Naive thymus-derived CD4-positive, alpha-beta T cell (primary cell): ENCODE measurements around the gene IKZF1. TPM values are rescaled to one million over a fixed set of nuclear protein-coding genes. Genes with fewer than 3 reads are reported as not detected.

Experiments
- ATAC-seq: fragments of 150-1000 bp; cut with Tn5 transposase; 2 replicates; pipeline ENCODE4 v1.10.0; 2021; ENCODE audit warnings: mild to moderate bottlenecking, moderate library complexity
- CTCF ChIA-PET: fragments of 350-600 bp; sonication (Branson Sonifier 250); formaldehyde crosslinking; loops from one replicate; lab custom pipeline; 2021; ENCODE audit warnings: antibody characterized with exemption; lab: Charles Lee
- POLR2A ChIA-PET: fragments of 350-600 bp; sonication (Branson Sonifier 250); formaldehyde crosslinking; loops from one replicate; lab custom pipeline; 2021; ENCODE audit warnings: antibody characterized with exemption, inconsistent platforms; lab: Charles Lee
- DNase-seq, 9 donors: peaks; one replicate each; pipeline versions ENCODE4 v3.0.0 to v3.0.0-alpha.2; 2020 to 2022; ENCODE audit warnings: mixed read lengths in 1 of 9
- H3K27ac ChIP-seq: one replicate; pipeline ENCODE4 v1.7.0; 2013; ENCODE audit warnings: mild to moderate bottlenecking, low read depth, low read length, moderate library complexity
- H3K27me3 ChIP-seq, 2 donors: one replicate each; pipeline ENCODE4 v1.7.0; 2013; ENCODE audit warnings: low read length in 2 of 2, mild to moderate bottlenecking in 2 of 2, moderate library complexity in 2 of 2; ENCODE audit not compliant: control insufficient read depth in 2 of 2, insufficient read depth in 2 of 2
- H3K36me3 ChIP-seq, 3 experiments: 1 replicate in 2 of 3; 2 replicates in 1 of 3; pipeline ENCODE4 v1.7.0; 2013; ENCODE audit warnings: low read length in 3 of 3, mild to moderate bottlenecking in 3 of 3, moderate library complexity in 1 of 3; ENCODE audit not compliant: insufficient read depth in 3 of 3, control insufficient read depth in 2 of 3
- H3K4me1 ChIP-seq, 2 donors: one replicate each; pipeline ENCODE4 v1.7.0; 2013; ENCODE audit warnings: low read length in 2 of 2, mild to moderate bottlenecking in 2 of 2, moderate library complexity in 1 of 2; ENCODE audit not compliant: control insufficient read depth in 2 of 2, insufficient read depth in 2 of 2
- H3K4me3 ChIP-seq: 2 replicates; pipeline ENCODE4 v1.7.0; 2013; ENCODE audit warnings: mild to moderate bottlenecking, low read length
- H3K9me3 ChIP-seq, 3 experiments: 1 replicate in 2 of 3; 2 replicates in 1 of 3; pipeline ENCODE4 v1.7.0; 2013; ENCODE audit warnings: low read length in 3 of 3; ENCODE audit not compliant: control insufficient read depth in 2 of 3
- H3K27ac Mint-ChIP-seq, 9 donors: one replicate each; pipeline ENCODE4 v1.8.0; 2020 to 2022; ENCODE audit warnings: mixed read lengths in 9 of 9, mild to moderate bottlenecking in 8 of 9, moderate library complexity in 5 of 9, inconsistent platforms in 2 of 9
- H3K27me3 Mint-ChIP-seq, 5 donors: one replicate each; pipeline ENCODE4 v1.8.0; 2021 to 2022; ENCODE audit warnings: mixed read lengths in 5 of 5, mild to moderate bottlenecking in 1 of 5
- H3K36me3 Mint-ChIP-seq, 5 donors: one replicate each; pipeline ENCODE4 v1.8.0; 2020 to 2022; ENCODE audit warnings: mixed read lengths in 5 of 5, mild to moderate bottlenecking in 3 of 5, inconsistent platforms in 1 of 5
- H3K4me1 Mint-ChIP-seq, 7 donors: one replicate each; pipeline ENCODE4 v1.8.0; 2020 to 2022; ENCODE audit warnings: mixed read lengths in 7 of 7, mild to moderate bottlenecking in 3 of 7, inconsistent platforms in 1 of 7
- H3K4me3 Mint-ChIP-seq, 10 donors: one replicate each; pipeline ENCODE4 v1.8.0; 2020 to 2022; ENCODE audit warnings: mild to moderate bottlenecking in 10 of 10, mixed read lengths in 10 of 10, moderate library complexity in 6 of 10, inconsistent platforms in 2 of 10
- H3K9me3 Mint-ChIP-seq, 11 donors: one replicate each; pipeline ENCODE4 v1.8.0; 2020 to 2022; ENCODE audit warnings: mixed read lengths in 11 of 11, mild to moderate bottlenecking in 4 of 11, inconsistent platforms in 1 of 11, moderate library complexity in 1 of 11
- intact Hi-C, 2 donors: fragments of 100-400 bp; cut with micrococcal nuclease; formaldehyde crosslinking; loops; one replicate each; pipeline ENCODE4 v1.15.1; 2023
- polyA plus RNA-seq, 2 donors: library from polyadenylated mRNA; unstranded; fragments of 300-500 nt; fragmentation: Illumina TruSeq; gene quantifications; one replicate each; pipeline ENCODE4 v1.2.3, GENCODE V29; 2021
- total RNA-seq, 6 experiments: library from RNA in 5 of 6; stranded (reverse) in 5 of 6; gene quantifications; 1 replicate in 5 of 6; 2 replicates in 1 of 6; pipeline ENCODE4 v1.2.3 and lab custom pipeline; 2021 to 2026

The IKZF1 gene
- total and polyA plus RNA-seq, 7 experiments from 2014 or later, result 258 to 548 (median 434) TPM

DNA sequence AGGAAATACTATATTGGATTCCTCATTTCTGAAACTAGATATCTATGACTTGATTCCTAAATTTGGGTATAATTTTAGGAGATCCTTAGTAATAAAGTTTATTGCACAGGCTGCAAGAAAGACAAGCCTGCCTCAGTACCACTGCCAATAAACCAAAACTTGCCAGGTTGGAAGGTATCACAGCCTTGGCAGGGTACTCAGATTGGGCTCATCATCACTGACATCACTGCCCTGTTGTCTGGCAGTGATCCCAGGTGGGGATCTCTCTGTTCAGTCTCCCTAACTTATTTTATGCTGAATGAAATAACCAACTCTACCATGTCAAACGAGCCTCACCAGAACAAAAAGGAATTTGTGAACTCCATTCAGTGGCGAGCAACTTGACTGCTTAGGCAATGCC is 126.8 kb downstream of the IKZF1 start:
- no peaks in the 10 kb centered on the region for H3K4me1 ChIP-seq
- Mint-ChIP-seq H3K27ac (peak overlapping the region in 1 of 9 donors; percentile 36), H3K4me3 (no peak overlapping the region), H3K36me3 (peaks cover 0 to 4% (median 0%) of the 10 kb centered on the region in 5 donors), H3K4me1 (no peaks in the 10 kb centered on the region), H3K9me3 (no peaks in the 10 kb centered on the region), H3K27me3 (no peaks in the 10 kb centered on the region)
- H3K9me3 ChIP-seq, result no peaks in the 10 kb centered on the region
- no peak for DNase-seq
- ChIA-PET POLR2A (interaction anchor here (0.9 kb wide), 1 partner anchor 12 kb away, joined by 3 read pairs; no protein-coding TSS in a partner anchor), CTCF (no interaction called here)
- H3K27me3 ChIP-seq, result no peaks in the 10 kb centered on the region
- no peak overlapping the region for H3K27ac ChIP-seq
- no peak for ATAC-seq
- H3K4me3 ChIP-seq, result no peak overlapping the region
- intact Hi-C loops, result no loop called here
- H3K36me3 ChIP-seq, result no peaks in the 10 kb centered on the region

GRCh38 chr7:50431722-50432305 is 127.3 kb downstream of the IKZF1 start:
- H3K27me3 Mint-ChIP-seq, result no peaks in the 10 kb centered on the region
- H3K27ac Mint-ChIP-seq, result peak overlapping the region in 1 of 9 donors; percentile 36
- H3K4me3 ChIP-seq, result no peak overlapping the region
- ATAC-seq, result no peak
- intact Hi-C loops, result no loop called here
- DNase-seq, result no peak
- no peaks in the 10 kb centered on the region for H3K4me1 ChIP-seq
- H3K4me1 Mint-ChIP-seq, result peaks cover 0 to under 1% (median 0%) of the 10 kb centered on the region in 7 donors
- peaks cover 0 to 6% (median 2%) of the 10 kb centered on the region in 5 donors for H3K36me3 Mint-ChIP-seq
- ChIA-PET CTCF (interaction anchor here (1.6 kb wide), 1 partner anchor 289 kb away, joined by 6 read pairs; no protein-coding TSS in a partner anchor), POLR2A (interaction anchor here (0.6 kb wide), 1 partner anchor 52 kb away, joined by 3 read pairs; no protein-coding TSS in a partner anchor)
- H3K36me3 ChIP-seq, result no peaks in the 10 kb centered on the region
- no peak overlapping the region for H3K4me3 Mint-ChIP-seq
- no peaks in the 10 kb centered on the region for H3K9me3 ChIP-seq
- no peaks in the 10 kb centered on the region for H3K27me3 ChIP-seq
- H3K9me3 Mint-ChIP-seq, result no peaks in the 10 kb centered on the region
- no peak overlapping the region for H3K27ac ChIP-seq

DNA sequence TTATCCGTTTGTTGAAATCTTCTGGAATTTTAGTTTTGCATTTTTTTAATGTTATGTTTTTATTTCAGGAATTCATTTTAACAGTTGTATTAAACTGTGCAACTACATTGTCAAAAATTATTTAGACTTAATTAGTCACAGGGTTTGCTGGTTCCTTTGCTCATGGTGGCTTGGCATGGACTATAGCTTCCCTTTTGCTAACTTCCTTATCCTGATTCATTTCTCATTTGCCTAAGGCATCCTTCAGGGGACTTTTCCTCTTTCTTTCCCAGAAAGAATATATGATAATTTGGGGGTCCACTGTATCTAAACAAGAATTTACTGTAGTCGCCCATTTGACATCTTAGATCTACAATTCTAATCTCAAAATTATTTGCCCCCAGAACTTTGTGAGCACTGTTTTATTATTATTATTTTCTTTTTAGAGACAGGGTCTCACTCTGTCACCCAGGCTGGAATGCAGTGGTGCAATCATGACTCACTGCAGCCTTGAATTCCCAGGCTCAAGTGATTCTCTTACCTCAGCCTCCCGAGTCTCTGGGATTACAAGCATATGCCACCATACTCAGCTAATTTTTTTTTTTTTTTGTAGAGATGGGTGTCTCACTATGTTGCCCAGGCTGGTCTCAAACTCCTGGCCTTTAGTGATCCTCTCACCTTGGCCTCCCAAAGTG is 131.8 kb downstream of the IKZF1 start:
- Mint-ChIP-seq H3K4me3 (no peak overlapping the region), H3K27ac (no peak overlapping the region), H3K4me1 (peaks cover 0 to 1% (median 0%) of the 10 kb centered on the region in 7 donors), H3K27me3 (no peaks in the 10 kb centered on the region), H3K9me3 (no peaks in the 10 kb centered on the region), H3K36me3 (peaks cover 0 to 36% (median 22%) of the 10 kb centered on the region in 5 donors)
- ATAC-seq (peak; percentile 40), DNase-seq (no peak)
- Histone ChIP-seq H3K9me3 (no peaks in the 10 kb centered on the region), H3K4me1 (no peaks in the 10 kb centered on the region), H3K36me3 (peaks cover 0 to 1% (median 0%) of the 10 kb centered on the region in 3 experiments), H3K4me3 (no peak overlapping the region), H3K27me3 (no peaks in the 10 kb centered on the region), H3K27ac (no peak overlapping the region)
- intact Hi-C loops, result no loop called here
- ChIA-PET POLR2A (interaction anchor here (0.6 kb wide), 1 partner anchor 11 kb away, joined by 3 read pairs; no protein-coding TSS in a partner anchor), CTCF (no interaction called here)

DNA sequence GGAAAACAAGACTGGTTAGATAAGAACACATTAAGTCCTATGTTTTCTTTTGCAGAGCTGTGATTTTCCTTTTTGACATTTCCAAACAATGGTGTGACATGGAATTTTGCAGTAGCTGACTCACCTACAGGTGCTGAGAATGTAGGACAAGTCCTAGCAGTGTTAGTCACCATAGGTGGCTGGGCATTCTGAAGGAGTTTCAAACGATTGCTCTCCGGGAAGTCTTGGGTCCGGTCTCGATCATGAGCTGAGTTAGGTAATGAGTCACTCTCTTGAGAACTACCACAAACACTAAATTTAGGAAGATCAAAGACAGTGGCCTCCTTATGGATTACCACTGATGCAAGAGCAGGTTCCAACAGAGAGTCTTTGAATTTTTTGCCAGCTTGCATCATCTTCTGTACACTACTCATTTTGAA is 142.0 kb downstream of the IKZF1 start:
- Mint-ChIP-seq H3K4me1 (peaks cover 14 to 68% (median 26%) of the 10 kb centered on the region in 7 donors), H3K4me3 (peak overlapping the region in 1 of 10 donors; percentile 15), H3K27me3 (no peaks in the 10 kb centered on the region), H3K36me3 (peaks cover 22 to 37% (median 30%) of the 10 kb centered on the region in 5 donors), H3K27ac (peak overlapping the region in 1 of 9 donors; percentile 35), H3K9me3 (no peaks in the 10 kb centered on the region)
- ChIA-PET CTCF (no interaction called here), POLR2A (interaction anchor here (0.8 kb wide), 1 partner anchor 11 kb away, joined by 3 read pairs; no protein-coding TSS in a partner anchor)
- ATAC-seq (no peak), DNase-seq (no peak)
- intact Hi-C loops, result no loop called here
- Histone ChIP-seq H3K27me3 (no peaks in the 10 kb centered on the region), H3K36me3 (peaks cover 0 to 20% (median 0%) of the 10 kb centered on the region in 3 experiments), H3K4me1 (peaks cover 13 to 14% of the 10 kb centered on the region in 2 donors), H3K9me3 (no peaks in the 10 kb centered on the region), H3K4me3 (no peak overlapping the region), H3K27ac (no peak overlapping the region)

- Histone ChIP-seq H3K27me3 (no peaks in the 10 kb centered on the region), H3K4me3 (no peak overlapping the region), H3K36me3 (peaks cover 0 to 19% (median 0%) of the 10 kb centered on the region in 3 experiments), H3K9me3 (no peaks in the 10 kb centered on the region), H3K27ac (peak overlapping the region; percentile 94), H3K4me1 (peaks cover 13 to 14% of the 10 kb centered on the region in 2 donors)
- Mint-ChIP-seq H3K27ac (peak overlapping the region; percentile 92 to 99 (median 96)), H3K27me3 (peaks cover 0 to 8% (median 0%) of the 10 kb centered on the region in 5 donors), H3K36me3 (peaks cover 19 to 29% (median 21%) of the 10 kb centered on the region in 5 donors), H3K9me3 (no peaks in the 10 kb centered on the region), H3K4me1 (peaks cover 14 to 55% (median 33%) of the 10 kb centered on the region in 7 donors), H3K4me3 (peak overlapping the region in 5 of 10 donors; percentile 0 to 96 (median 94))
- DNase-seq, result no peak
- intact Hi-C loops, result loop anchor here in 1 of 2 donors (2.0 kb wide), 1 partner anchor 32 kb away; no protein-coding TSS in a partner anchor
- CTCF ChIA-PET, result no interaction called here
- ATAC-seq, result no peak
- POLR2A ChIA-PET, result interaction anchor here (0.6 to 1.3 kb wide), 2 partner anchors 75 to 404 kb away, joined by 3 read pairs; no protein-coding TSS in a partner anchor
Observed at GRCh38 chr7:50448823-50449222, 144.3 kb downstream of the IKZF1 start.

- POLR2A ChIA-PET, result interaction anchor here (0.7 to 1.5 kb wide), 2 partner anchors 56 to 290 kb away, joined by 3 to 4 read pairs; no protein-coding TSS in a partner anchor
- ATAC-seq (no peak), DNase-seq (no peak)
- Mint-ChIP-seq H3K9me3 (no peaks in the 10 kb centered on the region), H3K27me3 (peaks cover 0 to 9% (median 0%) of the 10 kb centered on the region in 5 donors), H3K27ac (peak overlapping the region; percentile 92 to 99 (median 96)), H3K4me3 (peak overlapping the region; percentile 91 to 96 (median 94)), H3K36me3 (peaks cover 15 to 23% (median 19%) of the 10 kb centered on the region in 5 donors), H3K4me1 (peaks cover 14 to 48% (median 29%) of the 10 kb centered on the region in 7 donors)
- CTCF ChIA-PET, result interaction anchor here (0.6 kb wide), 1 partner anchor 20 kb away, joined by 4 read pairs; no protein-coding TSS in a partner anchor
- H3K36me3 ChIP-seq, result peaks cover 0 to 19% (median 0%) of the 10 kb centered on the region in 3 experiments
- H3K4me1 ChIP-seq, result peaks cover 13 to 14% of the 10 kb centered on the region in 2 donors
- intact Hi-C loops, result loop anchor here in 1 of 2 donors (2.0 kb wide), 1 partner anchor 33 kb away; no protein-coding TSS in a partner anchor
- H3K27ac ChIP-seq, result peak overlapping the region; percentile 94
- H3K4me3 ChIP-seq, result peak overlapping the region; percentile 63
- H3K9me3 ChIP-seq, result no peaks in the 10 kb centered on the region
- H3K27me3 ChIP-seq, result no peaks in the 10 kb centered on the region
Observed at GRCh38 chr7:50449501-50449880, 145.0 kb downstream of the IKZF1 start.
